Vagina (tissue), 2 donors: Measurements from ENCODE around the gene GPR87. TPM values are rescaled to one million over a fixed set of nuclear protein-coding genes. Genes with fewer than 3 reads are reported as not detected.

Experiments used
- DNase-seq, 2 donors: peaks; one replicate each; pipeline ENCODE4 v3.0.0-alpha.2; 2017; ENCODE audit errors: extremely low spot score in 2 of 2
- H3K27ac ChIP-seq: fragments of 200-600 bp; sonication (generic); one replicate; pipeline ENCODE4 v1.5.1; 2019
- H3K27me3 ChIP-seq: fragments of 200-600 bp; sonication (generic); one replicate; pipeline ENCODE4 v1.5.1; 2019
- H3K36me3 ChIP-seq, 2 donors: fragments of 200-600 bp; sonication (generic); one replicate each; pipeline ENCODE4 v1.5.1; 2017 to 2019
- H3K4me1 ChIP-seq: fragments of 200-600 bp; sonication (generic); one replicate; pipeline ENCODE4 v1.5.1; 2019
- H3K4me3 ChIP-seq, 2 donors: fragments of 200-600 bp; sonication (generic); 1 replicate in 1 of 2; 2 replicates in 1 of 2; pipeline ENCODE4 v1.5.1; 2016 to 2019
- H3K9me3 ChIP-seq: fragments of 200-600 bp; sonication (generic); one replicate; pipeline ENCODE4 v1.5.1; 2019
- POLR2A ChIP-seq, 2 donors: fragments of 450-650 bp; IDR thresholded peaks; one replicate each; pipeline ENCODE4 v1.6.1; 2017; ENCODE audit warnings: antibody characterized with exemption in 2 of 2, mild to moderate bottlenecking in 2 of 2, moderate library complexity in 2 of 2
- POLR2AphosphoS5 ChIP-seq, 2 donors: sonication (generic); formaldehyde crosslinking; IDR thresholded peaks; one replicate each; pipeline ENCODE4 v1.9.0; 2017; ENCODE audit warnings: antibody characterized with exemption in 2 of 2, mild to moderate bottlenecking in 2 of 2, low read depth in 1 of 2; ENCODE audit not compliant: insufficient read depth in 1 of 2
- intact Hi-C: fragments of 100-400 bp; cut with DNase I; formaldehyde crosslinking; loops from one replicate; pipeline ENCODE4 v1.15.1; 2023
- total RNA-seq: library from RNA; depleted of rRNA; stranded (reverse); fragments of >200 nt; gene quantifications from one replicate; pipeline ENCODE4 v1.2.3, GENCODE V29; 2016
- TF ChIP-seq, protein P1 (sequence below), 3 experiments: fragments of 450-650 bp in 2 of 3; fragments of 200-600 bp in 1 of 3; sonication (generic) in 1 of 3; IDR thresholded peaks; one replicate each; pipeline ENCODE4 v1.5.1; 2017 to 2019; ENCODE audit warnings: antibody characterized with exemption in 3 of 3, mild to moderate bottlenecking in 2 of 3, moderate library complexity in 2 of 3

Gene GPR87
- total RNA-seq, 1 donor from 2014 or later, result 12.3 TPM

DNA sequence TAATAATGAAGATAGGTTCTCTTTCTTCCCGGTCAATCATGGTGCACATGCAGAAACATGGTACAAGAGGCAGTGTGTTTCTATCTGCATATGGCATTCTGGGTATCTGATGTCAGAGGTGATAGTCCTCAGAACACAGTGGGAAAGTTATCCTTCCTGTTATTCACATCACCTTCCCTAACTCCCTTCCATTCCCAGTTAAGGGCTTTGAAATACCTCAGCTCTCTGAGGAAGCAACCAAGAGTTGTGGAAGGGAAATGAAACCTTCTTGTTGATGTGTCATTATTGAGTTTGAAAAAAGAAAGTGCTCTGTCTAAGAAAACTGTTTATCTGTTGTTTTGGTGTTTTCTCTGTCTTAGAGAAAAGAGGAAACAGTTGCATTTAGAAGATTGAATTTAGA, 34.6 kb upstream of the GPR87 start:
- intact Hi-C loops, result no loop called here
- no peaks in the 10 kb centered on the region for H3K27me3 ChIP-seq

DNA sequence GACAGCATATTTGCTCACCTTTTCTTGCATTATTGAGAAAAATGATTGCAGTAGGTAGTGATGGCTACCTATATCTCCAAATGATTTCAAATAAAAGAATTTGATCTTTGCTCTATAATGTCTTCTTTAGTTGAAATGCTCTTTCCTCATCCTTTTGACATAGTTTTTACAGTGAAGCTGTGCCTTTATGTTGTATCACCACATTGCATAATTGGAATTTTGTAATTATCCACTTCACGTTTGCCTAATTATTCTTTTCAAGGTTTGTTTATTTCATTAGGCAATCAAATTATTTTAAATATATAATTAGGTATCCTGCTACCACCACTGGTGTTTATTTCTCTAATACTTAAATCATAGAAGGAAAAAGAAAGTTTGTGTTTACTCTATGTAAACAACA, 34.0 kb upstream of the GPR87 start:
- H3K27me3 ChIP-seq, result no peaks in the 10 kb centered on the region
- no peak for DNase-seq
- H3K9me3 ChIP-seq, result no peaks in the 10 kb centered on the region
- intact Hi-C loops, result no loop called here
- H3K27ac ChIP-seq, result no peak overlapping the region
- no peaks in the 10 kb centered on the region for H3K36me3 ChIP-seq
- no peak overlapping the region for H3K4me3 ChIP-seq
- TF ChIP-seq, protein P1, sequence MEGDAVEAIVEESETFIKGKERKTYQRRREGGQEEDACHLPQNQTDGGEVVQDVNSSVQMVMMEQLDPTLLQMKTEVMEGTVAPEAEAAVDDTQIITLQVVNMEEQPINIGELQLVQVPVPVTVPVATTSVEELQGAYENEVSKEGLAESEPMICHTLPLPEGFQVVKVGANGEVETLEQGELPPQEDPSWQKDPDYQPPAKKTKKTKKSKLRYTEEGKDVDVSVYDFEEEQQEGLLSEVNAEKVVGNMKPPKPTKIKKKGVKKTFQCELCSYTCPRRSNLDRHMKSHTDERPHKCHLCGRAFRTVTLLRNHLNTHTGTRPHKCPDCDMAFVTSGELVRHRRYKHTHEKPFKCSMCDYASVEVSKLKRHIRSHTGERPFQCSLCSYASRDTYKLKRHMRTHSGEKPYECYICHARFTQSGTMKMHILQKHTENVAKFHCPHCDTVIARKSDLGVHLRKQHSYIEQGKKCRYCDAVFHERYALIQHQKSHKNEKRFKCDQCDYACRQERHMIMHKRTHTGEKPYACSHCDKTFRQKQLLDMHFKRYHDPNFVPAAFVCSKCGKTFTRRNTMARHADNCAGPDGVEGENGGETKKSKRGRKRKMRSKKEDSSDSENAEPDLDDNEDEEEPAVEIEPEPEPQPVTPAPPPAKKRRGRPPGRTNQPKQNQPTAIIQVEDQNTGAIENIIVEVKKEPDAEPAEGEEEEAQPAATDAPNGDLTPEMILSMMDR (IDR thresholded peaks at IDR 0.05), result no peak
- peaks cover 4% of the 10 kb centered on the region for H3K4me1 ChIP-seq

More for the DNA sequence above, 34.6 kb upstream of the GPR87 start:
- Histone ChIP-seq H3K4me3 (no peak overlapping the region), H3K36me3 (no peaks in the 10 kb centered on the region), H3K9me3 (no peaks in the 10 kb centered on the region), H3K27ac (no peak overlapping the region), H3K4me1 (no peaks in the 10 kb centered on the region)
- no peak for DNase-seq
- TF ChIP-seq, protein P1 (IDR thresholded peaks at IDR 0.05), result no peak
- TF ChIP-seq POLR2AphosphoS5 (IDR thresholded peaks at IDR 0.05; ENCODE audit: insufficient read depth in 1 of 2, low read depth in 1 of 2) (no peak), POLR2A (IDR thresholded peaks at IDR 0.05) (no peak)

DNA sequence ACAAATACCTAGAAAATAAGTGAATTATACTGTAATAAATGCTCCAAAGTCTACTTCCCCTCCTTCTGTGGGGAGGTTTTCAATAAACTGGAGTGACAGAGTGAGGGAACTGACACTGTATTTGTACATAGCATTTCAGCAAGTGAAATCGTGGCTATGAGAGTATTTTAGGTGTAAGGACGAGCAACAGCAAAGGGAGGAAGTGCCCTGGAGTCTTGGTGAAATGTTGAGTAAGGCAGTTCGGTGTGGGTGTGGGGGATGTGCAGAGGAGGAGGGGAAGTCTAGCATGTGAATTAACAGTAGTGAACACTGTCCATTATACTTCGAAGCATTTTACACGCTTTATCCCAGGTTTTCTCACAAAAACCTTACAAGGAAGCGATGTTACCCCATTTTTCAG, 30.8 kb upstream of the GPR87 start:
- Histone ChIP-seq H3K27me3 (no peaks in the 10 kb centered on the region), H3K4me1 (peaks cover 8% of the 10 kb centered on the region), H3K9me3 (no peaks in the 10 kb centered on the region), H3K4me3 (no peak overlapping the region), H3K27ac (no peak overlapping the region), H3K36me3 (no peaks in the 10 kb centered on the region)
- TF ChIP-seq POLR2A (IDR thresholded peaks at IDR 0.05), result no peak
- TF ChIP-seq, protein P1 (IDR thresholded peaks at IDR 0.05), result no peak
- TF ChIP-seq POLR2AphosphoS5 (IDR thresholded peaks at IDR 0.05; ENCODE audit: insufficient read depth in 1 of 2, low read depth in 1 of 2), result no peak
- intact Hi-C loops, result no loop called here
- DNase-seq, result no peak

DNA sequence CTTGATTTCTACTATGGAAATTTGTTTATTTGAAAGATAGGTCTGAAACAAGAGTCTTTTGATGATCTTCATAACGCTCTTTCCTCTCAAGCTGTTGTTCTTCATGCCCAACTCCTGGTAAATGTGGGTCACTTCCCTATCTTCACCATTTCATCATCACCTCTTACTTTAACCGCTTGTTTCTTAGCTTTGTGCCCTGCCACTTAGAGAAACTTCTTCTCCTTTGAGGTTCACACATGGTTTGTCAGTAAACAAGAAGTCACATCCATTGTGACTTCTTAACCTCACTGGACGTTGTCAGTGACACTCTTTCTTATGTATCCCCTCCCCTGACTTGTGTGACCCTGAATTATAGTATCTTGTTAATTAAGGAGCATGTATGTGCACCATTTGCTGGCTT, 29.7 kb upstream of the GPR87 start:
- Histone ChIP-seq H3K27me3 (no peaks in the 10 kb centered on the region), H3K9me3 (no peaks in the 10 kb centered on the region), H3K4me1 (peaks cover 8% of the 10 kb centered on the region), H3K36me3 (no peaks in the 10 kb centered on the region), H3K4me3 (no peak overlapping the region), H3K27ac (no peak overlapping the region)
- intact Hi-C loops, result no loop called here
- no peak for DNase-seq
- TF ChIP-seq POLR2AphosphoS5 (IDR thresholded peaks at IDR 0.05; ENCODE audit: insufficient read depth in 1 of 2, low read depth in 1 of 2) (no peak), POLR2A (IDR thresholded peaks at IDR 0.05) (no peak)
- TF ChIP-seq, protein P1 (IDR thresholded peaks at IDR 0.05), result no peak

DNA sequence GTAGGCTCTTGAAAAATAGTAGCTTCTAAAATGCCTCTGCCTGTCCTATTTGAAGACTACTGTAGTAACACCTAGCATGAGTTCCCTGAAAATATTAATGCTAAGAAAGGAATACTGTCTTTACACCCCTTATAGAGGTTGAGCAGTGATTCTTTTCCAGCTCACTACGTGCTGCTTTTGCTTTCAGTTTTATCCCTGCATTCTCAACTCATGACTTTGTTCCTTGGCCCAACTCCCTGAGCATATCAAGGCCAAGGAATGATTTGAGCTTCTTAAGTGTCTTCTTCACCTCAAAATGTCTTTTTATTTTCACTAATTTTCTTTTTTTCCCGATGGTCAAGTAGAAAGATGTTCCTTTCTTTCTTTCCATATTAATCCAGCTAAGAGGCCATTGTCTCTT, 29.2 kb upstream of the GPR87 start:
- Histone ChIP-seq H3K4me3 (peak overlapping the region in 1 of 2 donors; percentile 5), H3K36me3 (no peaks in the 10 kb centered on the region), H3K27ac (no peak overlapping the region), H3K9me3 (no peaks in the 10 kb centered on the region), H3K27me3 (no peaks in the 10 kb centered on the region), H3K4me1 (peaks cover 8% of the 10 kb centered on the region)
- intact Hi-C loops, result no loop called here
- no peak for DNase-seq
- TF ChIP-seq POLR2A (IDR thresholded peaks at IDR 0.05) (no peak), POLR2AphosphoS5 (IDR thresholded peaks at IDR 0.05; ENCODE audit: insufficient read depth in 1 of 2, low read depth in 1 of 2) (no peak)
- TF ChIP-seq, protein P1 (IDR thresholded peaks at IDR 0.05), result no peak
